ENCODE data around the gene CACNA1C.
"Not testable (repeated sequence)": the region's sequence is repeated elsewhere in the genome, so short reads cannot be mapped to it uniquely, and the experiment has no call there.

DNA sequence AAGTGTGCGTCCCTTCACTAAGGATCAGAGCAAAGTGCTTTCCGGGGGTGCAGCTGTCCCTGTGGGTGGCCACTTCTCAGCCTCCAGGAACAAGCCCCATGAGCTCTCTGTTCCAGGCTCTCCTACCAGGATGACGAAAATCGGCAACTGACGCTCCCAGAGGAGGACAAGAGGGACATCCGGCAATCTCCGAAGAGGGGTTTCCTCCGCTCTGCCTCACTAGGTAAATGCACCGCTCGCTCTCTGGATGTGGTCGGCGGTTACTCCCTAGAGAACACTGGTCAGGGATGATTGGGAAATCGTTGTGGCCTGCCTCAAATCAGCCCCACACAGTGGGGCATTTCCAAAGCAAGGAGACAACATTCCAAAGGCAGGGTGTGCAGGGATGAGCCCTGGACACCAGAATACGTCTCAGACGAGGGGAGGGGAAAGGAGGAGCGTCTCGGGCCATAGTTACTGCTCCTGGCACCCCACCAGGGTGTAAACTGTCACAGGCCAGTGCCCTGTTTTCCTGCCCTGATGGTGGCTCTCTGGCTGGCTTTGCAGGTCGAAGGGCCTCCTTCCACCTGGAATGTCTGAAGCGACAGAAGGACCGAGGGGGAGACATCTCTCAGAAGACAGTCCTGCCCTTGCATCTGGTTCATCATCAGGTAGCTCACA is 633.0 kb downstream of the CACNA1C start:
- TF ChIP-seq, protein P1, sequence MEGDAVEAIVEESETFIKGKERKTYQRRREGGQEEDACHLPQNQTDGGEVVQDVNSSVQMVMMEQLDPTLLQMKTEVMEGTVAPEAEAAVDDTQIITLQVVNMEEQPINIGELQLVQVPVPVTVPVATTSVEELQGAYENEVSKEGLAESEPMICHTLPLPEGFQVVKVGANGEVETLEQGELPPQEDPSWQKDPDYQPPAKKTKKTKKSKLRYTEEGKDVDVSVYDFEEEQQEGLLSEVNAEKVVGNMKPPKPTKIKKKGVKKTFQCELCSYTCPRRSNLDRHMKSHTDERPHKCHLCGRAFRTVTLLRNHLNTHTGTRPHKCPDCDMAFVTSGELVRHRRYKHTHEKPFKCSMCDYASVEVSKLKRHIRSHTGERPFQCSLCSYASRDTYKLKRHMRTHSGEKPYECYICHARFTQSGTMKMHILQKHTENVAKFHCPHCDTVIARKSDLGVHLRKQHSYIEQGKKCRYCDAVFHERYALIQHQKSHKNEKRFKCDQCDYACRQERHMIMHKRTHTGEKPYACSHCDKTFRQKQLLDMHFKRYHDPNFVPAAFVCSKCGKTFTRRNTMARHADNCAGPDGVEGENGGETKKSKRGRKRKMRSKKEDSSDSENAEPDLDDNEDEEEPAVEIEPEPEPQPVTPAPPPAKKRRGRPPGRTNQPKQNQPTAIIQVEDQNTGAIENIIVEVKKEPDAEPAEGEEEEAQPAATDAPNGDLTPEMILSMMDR (conservative IDR thresholded peaks at IDR 0.05; ENCODE audit: low read length) = not testable (repeated sequence)
- not testable (repeated sequence) for TF ChIP-seq EZH2phosphoT487 (IDR thresholded peaks at IDR 0.05; ENCODE audit: borderline replicate concordance, low read depth, low read length)
